ENCODE data around the gene CBLC.

The CBLC gene

GRCh38 chr19:44803442-44804428 is 26.0 kb downstream of the CBLC start:
- TF ChIP-seq RARB (CRISPR knock-in tag; IDR thresholded peaks at IDR 0.05), result no peak
- TF ChIP-seq TOX (CRISPR knock-in tag; IDR thresholded peaks at IDR 0.05; ENCODE audit: borderline replicate concordance), result no peak
- TF ChIP-seq ZFP3 (CRISPR knock-in tag; IDR thresholded peaks at IDR 0.05), result no peak
- no peak for TF ChIP-seq ISL1 (CRISPR knock-in tag; IDR thresholded peaks at IDR 0.05)
- no peak for TF ChIP-seq GLIS3 (CRISPR knock-in tag; IDR thresholded peaks at IDR 0.05)
- TF ChIP-seq PPARA (CRISPR knock-in tag; IDR thresholded peaks at IDR 0.05; ENCODE audit: borderline replicate concordance), result no peak
- TF ChIP-seq, protein P1, sequence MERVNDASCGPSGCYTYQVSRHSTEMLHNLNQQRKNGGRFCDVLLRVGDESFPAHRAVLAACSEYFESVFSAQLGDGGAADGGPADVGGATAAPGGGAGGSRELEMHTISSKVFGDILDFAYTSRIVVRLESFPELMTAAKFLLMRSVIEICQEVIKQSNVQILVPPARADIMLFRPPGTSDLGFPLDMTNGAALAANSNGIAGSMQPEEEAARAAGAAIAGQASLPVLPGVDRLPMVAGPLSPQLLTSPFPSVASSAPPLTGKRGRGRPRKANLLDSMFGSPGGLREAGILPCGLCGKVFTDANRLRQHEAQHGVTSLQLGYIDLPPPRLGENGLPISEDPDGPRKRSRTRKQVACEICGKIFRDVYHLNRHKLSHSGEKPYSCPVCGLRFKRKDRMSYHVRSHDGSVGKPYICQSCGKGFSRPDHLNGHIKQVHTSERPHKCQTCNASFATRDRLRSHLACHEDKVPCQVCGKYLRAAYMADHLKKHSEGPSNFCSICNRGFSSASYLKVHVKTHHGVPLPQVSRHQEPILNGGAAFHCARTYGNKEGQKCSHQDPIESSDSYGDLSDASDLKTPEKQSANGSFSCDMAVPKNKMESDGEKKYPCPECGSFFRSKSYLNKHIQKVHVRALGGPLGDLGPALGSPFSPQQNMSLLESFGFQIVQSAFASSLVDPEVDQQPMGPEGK (CRISPR knock-in tag; IDR thresholded peaks at IDR 0.05; ENCODE audit: borderline replicate concordance), result no peak
- no peak for ATAC-seq

GRCh38 chr19:44806291-44806690 is 28.6 kb downstream of the CBLC start:
- TF ChIP-seq ZNF70 (CRISPR knock-in tag; IDR thresholded peaks at IDR 0.05) (no peak), ZNF565 (CRISPR knock-in tag; conservative IDR thresholded peaks at IDR 0.05; ENCODE audit: low read depth) (no peak), ZC3H10 (CRISPR knock-in tag; IDR thresholded peaks at IDR 0.05) (no peak), TCF4 (CRISPR knock-in tag; IDR thresholded peaks at IDR 0.05; ENCODE audit: borderline replicate concordance) (no peak), ZFP30 (CRISPR knock-in tag; IDR thresholded peaks at IDR 0.05) (no peak)
- TF ChIP-seq, protein P1 (CRISPR knock-in tag; IDR thresholded peaks at IDR 0.05; ENCODE audit: borderline replicate concordance), result no peak
- no peak for ATAC-seq

GRCh38 chr19:44807162-44807561 is 29.5 kb downstream of the CBLC start:
- ATAC-seq, result peak; percentile 31

DNA sequence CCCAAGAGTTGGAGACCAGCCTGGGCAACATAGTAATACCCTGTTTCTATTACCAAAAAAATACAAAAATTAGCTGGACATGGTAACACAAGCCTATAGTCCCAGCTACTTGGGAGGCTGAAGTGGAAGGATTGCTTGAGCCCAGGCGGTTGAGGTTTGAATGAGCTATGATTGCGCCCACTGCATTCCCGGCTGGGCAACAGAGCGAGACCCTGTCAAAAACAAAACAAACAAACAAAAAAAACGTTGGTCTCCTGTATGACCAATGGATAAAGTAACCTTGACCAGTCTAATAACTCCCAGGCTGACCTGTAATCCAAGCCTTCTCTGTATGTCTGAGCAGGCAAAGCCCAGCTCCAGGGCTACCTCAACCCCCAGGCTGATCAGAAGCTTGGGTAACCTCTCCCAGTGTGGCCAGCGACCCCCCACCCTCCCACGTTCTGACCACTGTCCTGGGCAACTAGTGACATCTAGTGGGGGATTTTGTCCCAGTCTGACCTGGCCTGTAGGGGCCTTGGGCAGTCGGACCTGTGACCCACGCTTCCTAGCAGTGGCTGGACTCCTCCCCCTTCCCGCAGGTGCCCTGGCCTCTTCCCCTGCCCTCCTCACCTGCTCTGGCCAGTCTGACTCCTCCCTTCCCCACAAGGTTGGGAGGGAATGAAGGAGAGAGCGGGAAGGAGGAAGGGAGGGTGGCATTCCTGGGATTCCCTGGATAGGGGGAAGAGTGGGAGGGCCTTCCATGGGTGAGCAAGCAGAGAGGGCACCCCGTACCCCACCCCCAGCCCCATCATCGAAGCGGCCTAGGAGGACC is 30.2 kb downstream of the CBLC start:
- no peak for TF ChIP-seq ESRRG (CRISPR knock-in tag; IDR thresholded peaks at IDR 0.05)
- TF ChIP-seq TCF4 (CRISPR knock-in tag; IDR thresholded peaks at IDR 0.05; ENCODE audit: borderline replicate concordance), result no peak
- TF ChIP-seq BACH2 (CRISPR knock-in tag; IDR thresholded peaks at IDR 0.05; ENCODE audit: borderline replicate concordance), result no peak
- no peak for TF ChIP-seq RARB (CRISPR knock-in tag; IDR thresholded peaks at IDR 0.05)
- TF ChIP-seq TSHZ2 (CRISPR knock-in tag; IDR thresholded peaks at IDR 0.05), result no peak
- no peak for TF ChIP-seq ARNTL (CRISPR knock-in tag; IDR thresholded peaks at IDR 0.05; ENCODE audit: borderline replicate concordance, low read depth)
- TF ChIP-seq GLIS3 (CRISPR knock-in tag; IDR thresholded peaks at IDR 0.05), result no peak
- TF ChIP-seq SNAI2 (CRISPR knock-in tag; IDR thresholded peaks at IDR 0.05), result no peak
- TF ChIP-seq ZNF8 (CRISPR knock-in tag; IDR thresholded peaks at IDR 0.05), result no peak
- TF ChIP-seq ZFP3 (CRISPR knock-in tag; IDR thresholded peaks at IDR 0.05), result no peak
- no peak for TF ChIP-seq ZFP30 (CRISPR knock-in tag; IDR thresholded peaks at IDR 0.05)
- no peak for TF ChIP-seq OSR1 (CRISPR knock-in tag; IDR thresholded peaks at IDR 0.05)
- TF ChIP-seq CREB5 (CRISPR knock-in tag; IDR thresholded peaks at IDR 0.05; ENCODE audit: low read depth), result no peak
- TF ChIP-seq CSRNP3 (CRISPR knock-in tag; IDR thresholded peaks at IDR 0.05), result no peak
- TF ChIP-seq ZNF565 (CRISPR knock-in tag; conservative IDR thresholded peaks at IDR 0.05; ENCODE audit: low read depth), result no peak
- no peak for TF ChIP-seq PPARA (CRISPR knock-in tag; IDR thresholded peaks at IDR 0.05; ENCODE audit: borderline replicate concordance)
- TF ChIP-seq ISL1 (CRISPR knock-in tag; IDR thresholded peaks at IDR 0.05), result no peak
- ATAC-seq, result peak; percentile 69

More at GRCh38 chr19:44807162-44807561, 29.5 kb downstream of the CBLC start:
- no peak for TF ChIP-seq ZFP3 (CRISPR knock-in tag; IDR thresholded peaks at IDR 0.05)
- no peak for TF ChIP-seq TOX (CRISPR knock-in tag; IDR thresholded peaks at IDR 0.05; ENCODE audit: borderline replicate concordance)
